Effector memory CD4-positive, alpha-beta T cell (primary cell): ENCODE results near the gene SRRM5.

Source experiments
- DNase-seq, 3 donors: peaks; one replicate each; pipeline ENCODE4 v3.0.0-alpha.2; 2020
- H3K27ac ChIP-seq: 2 replicates; pipeline ENCODE4 v1.7.0; 2013; ENCODE audit warnings: mild to moderate bottlenecking, low read length, moderate library complexity; ENCODE audit not compliant: insufficient read depth, poor library complexity, severe bottlenecking
- H3K27me3 ChIP-seq: replicated peaks from 2 replicates; pipeline ENCODE4 v1.7.0; 2013; ENCODE audit warnings: mild to moderate bottlenecking, low read length; ENCODE audit not compliant: insufficient read depth, control insufficient read depth, poor library complexity, severe bottlenecking
- H3K36me3 ChIP-seq: 2 replicates; pipeline ENCODE4 v1.7.0; 2013; ENCODE audit warnings: mild to moderate bottlenecking, low read length, moderate library complexity; ENCODE audit not compliant: control insufficient read depth, insufficient read depth
- H3K4me1 ChIP-seq: 2 replicates; pipeline ENCODE4 v1.7.0; 2013; ENCODE audit warnings: low read length, mild to moderate bottlenecking; ENCODE audit not compliant: control insufficient read depth, insufficient read depth, poor library complexity, severe bottlenecking
- H3K4me3 ChIP-seq: 2 replicates; pipeline ENCODE4 v1.7.0; 2013; ENCODE audit warnings: low read length, low read depth, mild to moderate bottlenecking; ENCODE audit not compliant: insufficient read depth, poor library complexity, severe bottlenecking
- H3K9me3 ChIP-seq: 2 replicates; pipeline ENCODE4 v1.7.0; 2013; ENCODE audit warnings: mild to moderate bottlenecking, low read length, moderate library complexity; ENCODE audit not compliant: control insufficient read depth

The SRRM5 gene

DNA sequence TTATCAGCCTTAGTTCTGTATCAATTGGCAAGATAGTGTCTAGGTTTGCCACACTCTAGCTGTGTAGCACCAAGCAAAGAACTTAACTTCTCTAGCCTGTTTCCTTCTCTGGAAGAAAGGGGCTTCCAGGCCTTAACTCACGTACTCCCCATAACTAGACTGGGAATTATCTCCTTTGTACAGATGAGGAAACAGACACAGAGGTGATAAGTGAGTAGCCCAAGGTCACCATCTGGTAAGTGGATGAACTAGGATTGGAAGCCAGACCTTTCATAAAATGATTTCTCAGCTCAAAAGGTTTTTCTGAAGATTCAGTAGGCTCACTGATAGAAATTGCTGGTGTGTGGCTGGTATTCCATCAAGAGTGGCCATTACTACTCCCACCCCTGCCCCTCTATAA is 4.4 kb downstream of the SRRM5 start:
- no peak overlapping the region for H3K27ac ChIP-seq
- H3K4me1 ChIP-seq = peaks cover 20% of the 10 kb centered on the region
- H3K27me3 ChIP-seq = no peaks in the 10 kb centered on the region
- no peak overlapping the region for H3K4me3 ChIP-seq
- H3K9me3 ChIP-seq = no peaks in the 10 kb centered on the region
- H3K36me3 ChIP-seq = peaks cover 17% of the 10 kb centered on the region
- no peak for DNase-seq

DNA sequence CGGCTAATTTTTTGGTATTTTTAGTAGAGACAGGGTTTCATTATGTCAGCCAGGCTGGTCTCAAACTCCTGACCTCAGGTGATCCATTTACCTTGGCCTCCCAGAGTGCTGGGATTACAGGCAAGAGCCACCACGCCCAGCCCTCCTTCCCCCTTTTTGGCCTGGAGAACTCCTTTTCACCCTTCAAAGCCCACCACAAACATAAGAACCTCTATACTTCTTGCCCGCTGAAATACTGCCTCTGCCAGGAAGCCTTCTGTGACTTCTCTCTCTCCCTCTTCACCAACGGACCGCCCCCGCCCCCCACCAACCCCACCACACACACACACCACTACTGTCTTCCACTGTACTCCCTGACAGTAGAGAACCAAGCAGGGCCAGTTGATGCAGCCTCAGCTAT is 5.1 kb downstream of the SRRM5 start:
- Histone ChIP-seq H3K9me3 (no peaks in the 10 kb centered on the region), H3K27ac (no peak overlapping the region), H3K27me3 (no peaks in the 10 kb centered on the region), H3K4me3 (no peak overlapping the region), H3K4me1 (peaks cover 20% of the 10 kb centered on the region), H3K36me3 (peaks cover 12% of the 10 kb centered on the region)
- DNase-seq = no peak

DNA sequence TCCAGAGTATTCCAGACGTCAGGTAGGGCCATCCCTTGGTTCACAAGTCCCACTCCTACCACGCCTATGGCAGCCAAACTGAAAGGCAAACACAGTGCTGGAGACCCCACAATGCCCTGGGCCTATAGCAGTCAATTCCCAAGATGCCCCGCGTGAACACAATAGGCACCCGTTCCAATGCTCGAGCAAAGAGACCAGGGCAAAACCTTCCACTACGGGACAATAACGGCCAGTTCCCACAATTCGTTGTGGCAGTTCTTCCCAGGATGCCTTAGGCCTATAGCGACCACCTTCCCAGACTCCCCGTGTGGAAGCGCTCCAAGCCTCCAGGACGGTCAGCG is 7.0 kb downstream of the SRRM5 start:
- Histone ChIP-seq H3K27ac (peak overlapping the region; percentile 82), H3K4me3 (peak overlapping the region; percentile 85), H3K9me3 (no peaks in the 10 kb centered on the region), H3K27me3 (no peaks in the 10 kb centered on the region), H3K36me3 (no peaks in the 10 kb centered on the region), H3K4me1 (peaks cover 20% of the 10 kb centered on the region)
- no peak for DNase-seq

DNA sequence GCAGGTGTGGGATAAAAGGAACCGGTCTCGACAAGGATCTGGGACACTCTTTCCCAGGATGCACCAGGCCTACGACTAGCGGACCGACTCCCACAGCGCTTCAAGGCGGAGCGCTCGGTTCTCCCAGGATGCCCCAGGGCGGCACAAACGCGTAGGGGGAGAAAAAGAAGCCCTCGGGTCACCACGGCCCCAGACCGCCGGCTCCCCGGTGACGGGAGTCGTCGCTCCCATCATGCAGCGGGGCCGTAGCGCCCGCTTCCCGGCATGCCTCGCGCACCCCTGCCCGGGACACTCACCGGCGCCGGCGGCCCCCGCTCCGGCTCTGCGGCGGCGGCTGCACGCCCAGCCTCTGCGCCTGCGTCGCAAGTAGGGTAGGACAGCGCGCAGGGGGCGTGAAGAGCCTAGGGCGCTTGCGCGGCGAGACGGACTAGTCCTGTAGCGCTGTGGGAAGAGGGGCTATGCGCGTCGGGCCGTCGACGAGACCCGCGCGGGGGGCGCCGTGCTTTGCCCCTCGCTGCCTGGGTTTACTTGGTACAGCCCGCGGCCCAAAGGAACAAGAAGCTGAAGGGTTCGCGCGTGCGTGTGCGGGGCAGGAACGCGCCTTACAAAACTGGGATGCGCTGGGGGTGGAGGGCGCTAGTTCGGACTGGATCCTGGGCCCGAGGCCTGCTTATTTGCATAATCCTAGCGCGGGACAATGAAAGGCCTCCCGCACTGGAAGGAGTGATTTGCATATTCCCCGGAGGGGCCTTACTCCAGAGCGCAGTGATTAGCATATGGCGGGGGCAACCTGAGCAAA is 7.6 kb downstream of the SRRM5 start, which contains the start of gene ZNF428:
Gene ZNF428 (minus strand): TSS at position 368 of the 799 bp plus-strand sequence. CDS start 5,325 bp downstream, outside the sequence.
- Histone ChIP-seq H3K4me1 (peaks cover 20% of the 10 kb centered on the region), H3K4me3 (peak within 1 kb of the TSS; percentile 85), H3K9me3 (no peaks in the 10 kb centered on the region), H3K27ac (peak within 1 kb of the TSS; percentile 82), H3K36me3 (no peaks in the 10 kb centered on the region), H3K27me3 (no peaks in the 10 kb centered on the region)
- peak; percentile 80 to 82 (median 80) for DNase-seq

DNA sequence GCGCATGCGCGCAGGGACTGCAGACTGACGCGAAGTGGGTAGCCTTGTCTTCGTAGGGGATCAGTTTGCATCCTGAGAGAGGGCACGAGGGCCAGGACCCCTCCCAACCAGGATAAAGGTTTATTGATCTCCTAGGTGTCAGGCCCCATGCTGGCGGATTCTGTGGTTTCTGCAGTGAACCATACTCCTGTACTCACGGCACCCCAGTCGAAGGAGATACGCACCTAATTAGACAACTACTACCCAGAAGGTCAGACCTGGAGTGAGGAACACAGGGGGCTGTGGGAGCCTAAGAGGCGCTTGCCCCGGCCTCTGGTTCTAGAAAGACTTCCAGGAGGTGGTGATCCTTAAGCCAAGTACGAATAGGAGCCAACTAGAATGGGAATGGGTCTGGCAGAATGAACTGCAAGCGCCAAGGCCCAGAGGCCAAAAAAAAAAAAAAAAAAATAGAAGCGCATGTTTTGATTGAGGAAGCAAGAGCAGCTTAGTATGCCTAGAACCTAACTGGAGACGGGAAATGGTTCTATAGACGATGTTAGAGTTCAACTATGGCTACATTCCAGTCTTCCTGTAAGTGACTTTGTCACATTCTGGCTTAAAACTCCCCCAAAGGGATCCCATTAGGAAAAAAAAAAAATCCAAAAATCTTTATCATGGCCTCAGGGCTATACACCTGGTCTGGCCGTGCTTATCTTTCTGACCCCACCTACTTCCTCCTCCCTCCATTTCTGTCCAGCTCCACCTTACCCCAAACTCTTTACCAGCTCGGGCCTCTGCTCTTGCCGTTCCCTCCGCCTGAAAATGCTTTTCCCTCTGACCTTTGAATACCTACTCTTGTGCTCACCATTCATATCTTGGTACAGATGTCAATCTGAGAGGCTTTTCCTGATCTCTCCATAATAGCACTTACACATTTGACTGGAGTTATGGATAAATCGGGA is 8.4 kb downstream of the SRRM5 start:
- peak overlapping the region; percentile 82 for H3K27ac ChIP-seq
- H3K36me3 ChIP-seq = no peaks in the 10 kb centered on the region
- peaks cover 24% of the 10 kb centered on the region for H3K4me1 ChIP-seq
- H3K4me3 ChIP-seq = peak overlapping the region; percentile 85
- H3K27me3 ChIP-seq = no peaks in the 10 kb centered on the region
- no peaks in the 10 kb centered on the region for H3K9me3 ChIP-seq
- DNase-seq = peak in 1 of 3 donors; percentile 71

DNA sequence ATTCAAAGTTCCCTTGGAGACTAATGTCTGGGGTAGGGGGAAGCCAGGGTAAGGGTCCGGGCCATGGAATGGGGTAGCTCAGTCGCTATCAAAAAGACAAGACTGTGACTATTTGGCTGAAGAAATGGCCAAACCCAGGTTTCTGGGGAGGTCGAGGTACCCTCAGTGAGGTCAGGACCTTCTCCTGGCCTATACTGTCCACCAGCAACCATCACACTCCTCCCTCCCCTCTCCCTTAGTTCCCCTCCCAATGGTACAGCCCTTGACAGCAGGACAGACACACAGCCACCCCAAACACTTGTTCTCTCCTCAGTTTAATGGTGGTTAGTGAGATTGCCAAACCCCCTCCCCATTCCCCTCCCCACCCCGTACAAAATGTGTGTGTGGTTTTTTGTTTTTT is 10.2 kb downstream of the SRRM5 start:
- Histone ChIP-seq H3K4me3 (no peak overlapping the region), H3K27me3 (no peaks in the 10 kb centered on the region), H3K9me3 (no peaks in the 10 kb centered on the region), H3K4me1 (peaks cover 25% of the 10 kb centered on the region), H3K36me3 (no peaks in the 10 kb centered on the region), H3K27ac (no peak overlapping the region)
- DNase-seq = no peak

DNA sequence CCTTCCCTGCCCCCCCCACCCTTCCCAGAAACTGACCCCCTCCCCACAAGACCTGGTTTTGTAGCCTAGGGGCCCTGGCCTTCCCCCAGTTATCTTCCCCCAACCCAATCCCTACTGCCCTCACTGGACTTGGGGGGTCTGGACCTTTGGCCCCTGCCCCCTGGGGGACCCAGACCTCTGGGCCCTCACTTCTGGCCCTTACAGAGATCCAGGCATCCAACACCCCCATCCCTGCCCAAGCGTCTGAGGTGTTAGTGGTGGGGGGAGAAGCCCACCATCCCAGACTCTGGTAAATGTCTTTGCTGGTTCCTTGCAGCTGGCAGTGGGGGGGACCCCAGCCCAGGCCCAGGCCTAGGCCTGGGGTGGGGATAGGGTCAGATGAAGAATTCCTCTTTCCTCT is 11.1 kb downstream of the SRRM5 start:
- no peak overlapping the region for H3K4me3 ChIP-seq
- peaks cover 25% of the 10 kb centered on the region for H3K4me1 ChIP-seq
- DNase-seq = no peak
- H3K36me3 ChIP-seq = no peaks in the 10 kb centered on the region
- H3K27me3 ChIP-seq = no peaks in the 10 kb centered on the region
- H3K27ac ChIP-seq = no peak overlapping the region
- no peaks in the 10 kb centered on the region for H3K9me3 ChIP-seq

DNA sequence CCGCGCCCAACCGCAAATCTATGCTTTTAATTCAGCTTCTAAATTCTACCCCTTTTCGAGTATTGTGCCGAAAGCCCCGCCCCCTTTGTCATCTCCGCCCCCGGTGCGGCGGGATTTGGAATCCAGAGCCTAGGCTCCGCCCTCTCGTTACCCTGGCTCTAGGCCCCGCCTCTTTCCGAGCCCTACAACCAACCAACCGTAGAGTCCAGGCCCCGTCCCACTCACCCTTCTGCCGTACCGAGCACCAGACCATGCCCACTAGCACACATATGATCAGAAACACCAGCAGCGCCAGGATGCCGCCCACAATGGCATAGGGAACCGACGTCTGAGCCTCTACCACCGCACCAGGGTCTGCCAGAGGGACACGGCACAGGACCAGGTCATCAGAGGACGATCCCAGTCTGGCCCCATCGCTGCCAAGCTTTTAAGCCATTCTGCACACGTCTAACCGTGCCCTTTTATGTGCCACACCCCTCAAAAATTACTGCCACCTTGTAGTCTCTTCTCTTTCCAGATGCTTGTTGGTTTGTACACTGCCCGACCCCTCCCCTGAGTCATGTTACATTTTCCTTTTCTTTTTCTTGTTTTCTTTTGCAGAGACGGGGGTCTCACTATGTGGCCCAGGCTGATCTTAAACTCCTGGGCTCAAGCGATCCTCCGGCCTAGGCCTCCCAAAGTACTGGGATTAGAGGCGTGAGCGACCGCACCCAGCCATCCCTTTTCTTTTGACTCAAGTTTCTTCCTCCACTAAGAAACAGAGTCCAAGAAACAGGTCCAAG is 12.2 kb downstream of the SRRM5 start:
- DNase-seq = no peak
- H3K4me1 ChIP-seq = peaks cover 15% of the 10 kb centered on the region
- H3K4me3 ChIP-seq = no peak overlapping the region
- H3K27me3 ChIP-seq = no peaks in the 10 kb centered on the region
- H3K9me3 ChIP-seq = no peaks in the 10 kb centered on the region
- no peaks in the 10 kb centered on the region for H3K36me3 ChIP-seq
- H3K27ac ChIP-seq = no peak overlapping the region

DNA sequence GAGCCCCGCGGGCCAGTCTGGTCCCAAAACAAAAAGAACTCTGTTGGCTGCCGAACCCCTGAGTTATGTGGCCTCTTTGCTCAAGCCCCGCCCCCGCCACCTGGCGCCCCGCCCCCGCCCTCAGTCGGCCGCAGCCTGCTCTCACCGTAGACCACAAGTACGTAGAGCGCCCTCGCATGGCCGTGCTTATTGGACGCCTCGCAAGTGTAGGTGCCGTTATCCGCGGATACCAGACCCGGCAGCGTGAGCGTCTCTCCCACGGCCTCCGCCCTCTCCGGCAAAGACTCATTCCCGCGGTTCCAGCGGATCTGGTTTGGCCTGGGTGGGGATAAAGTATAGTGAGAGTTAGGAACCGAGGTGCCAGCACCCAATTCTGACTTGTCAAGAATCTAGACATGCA is 13.0 kb downstream of the SRRM5 start:
- H3K9me3 ChIP-seq = no peaks in the 10 kb centered on the region
- no peaks in the 10 kb centered on the region for H3K27me3 ChIP-seq
- peaks cover 14% of the 10 kb centered on the region for H3K4me1 ChIP-seq
- no peak overlapping the region for H3K27ac ChIP-seq
- H3K4me3 ChIP-seq = no peak overlapping the region
- peak; percentile 73 to 80 (median 75) for DNase-seq
- no peaks in the 10 kb centered on the region for H3K36me3 ChIP-seq
